Activated T-cell treated with anti-CD3 and anti-CD28 coated beads for 1 hour (primary cell): Measurements from ENCODE around the gene PHF21B.

ENCODE experiments used
- DNase-seq: peaks from one replicate; pipeline ENCODE4 v3.0.0-alpha.2; 2020; ENCODE audit warnings: low read depth

The PHF21B gene

GRCh38 chr22:44956840-44957767 is 52.7 kb downstream of the PHF21B start:
- no peak for DNase-seq

GRCh38 chr22:44955102-44955501 is 54.7 kb downstream of the PHF21B start:
- DNase-seq = no peak

DNA sequence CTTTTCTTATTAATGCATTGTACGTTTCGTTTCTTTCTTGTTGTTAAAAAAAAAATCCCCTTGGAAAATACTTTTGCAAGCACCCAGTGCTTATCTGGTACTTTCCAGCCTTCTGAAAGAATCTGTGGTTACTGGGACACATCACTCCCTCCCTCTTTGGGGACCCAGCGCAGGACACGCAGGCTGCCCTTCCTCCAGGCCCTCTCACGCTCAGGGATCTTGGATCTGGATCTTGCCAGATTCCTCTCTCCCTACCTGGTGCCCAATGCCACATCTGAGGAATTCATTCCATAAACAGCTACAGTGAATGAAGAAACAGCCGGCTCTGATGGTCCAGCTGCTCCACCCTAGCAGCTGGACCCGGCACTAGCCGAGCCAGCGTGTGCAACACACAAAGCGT is 55.7 kb downstream of the PHF21B start:
- DNase-seq = no peak

- no peak for DNase-seq
Observed at GRCh38 chr22:44952863-44953746, 56.7 kb downstream of the PHF21B start.

DNA sequence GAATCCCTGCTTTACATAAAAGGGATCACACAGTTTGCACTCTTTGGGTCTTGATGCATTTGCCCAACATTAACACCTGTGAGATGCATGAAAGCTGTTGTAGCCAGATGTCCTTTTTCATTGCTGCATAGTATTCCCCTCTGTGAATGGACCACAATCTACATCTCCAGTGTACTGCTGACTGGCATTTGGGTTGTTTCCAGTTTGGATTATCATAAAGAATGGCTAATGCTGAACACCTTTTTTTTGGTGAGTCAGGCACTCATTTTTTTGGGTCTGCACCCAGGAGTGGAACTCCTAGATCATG is 58.3 kb downstream of the PHF21B start:
- no peak for DNase-seq

GRCh38 chr22:44950806-44951509 is 58.8 kb downstream of the PHF21B start:
- DNase-seq = no peak

DNA sequence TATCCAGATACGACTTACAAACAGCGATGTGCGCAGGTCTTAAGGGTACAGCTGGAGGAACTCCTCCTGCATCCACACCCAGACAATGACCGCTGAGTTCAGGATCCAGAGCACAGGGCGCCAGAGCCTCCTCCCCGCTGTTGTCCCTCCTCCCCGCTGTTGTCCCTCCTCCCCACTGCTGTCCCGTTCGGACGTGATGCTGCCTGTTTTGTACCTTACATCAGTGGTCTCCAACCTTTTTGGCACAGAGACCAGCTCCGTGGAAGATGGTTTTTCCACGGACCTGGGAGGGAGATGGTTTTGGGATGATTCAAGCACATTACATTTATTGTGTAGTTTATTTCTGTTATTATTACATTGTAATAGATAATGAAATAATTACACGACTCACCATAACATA is 62.0 kb downstream of the PHF21B start:
- no peak for DNase-seq

DNA sequence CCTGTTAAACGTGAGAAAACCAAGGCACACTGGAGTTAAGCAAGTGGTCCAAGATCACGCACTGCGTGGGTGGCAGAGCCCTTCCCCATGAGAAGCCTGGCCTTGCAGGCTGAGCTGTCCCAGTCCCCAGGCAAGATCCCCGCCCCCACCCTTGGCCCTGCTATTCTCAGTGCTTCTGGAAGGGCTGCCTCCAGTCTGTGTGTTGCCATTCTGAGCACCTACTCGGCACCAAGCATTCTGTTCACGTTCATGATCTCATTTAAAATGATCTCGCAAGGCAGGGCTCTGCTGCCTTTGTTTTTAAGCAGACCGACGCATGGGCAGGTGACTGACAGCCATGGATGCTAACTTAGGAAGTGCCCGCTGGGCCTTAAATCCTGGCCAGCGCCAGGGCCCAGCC is 62.8 kb downstream of the PHF21B start:
- no peak for DNase-seq

DNA sequence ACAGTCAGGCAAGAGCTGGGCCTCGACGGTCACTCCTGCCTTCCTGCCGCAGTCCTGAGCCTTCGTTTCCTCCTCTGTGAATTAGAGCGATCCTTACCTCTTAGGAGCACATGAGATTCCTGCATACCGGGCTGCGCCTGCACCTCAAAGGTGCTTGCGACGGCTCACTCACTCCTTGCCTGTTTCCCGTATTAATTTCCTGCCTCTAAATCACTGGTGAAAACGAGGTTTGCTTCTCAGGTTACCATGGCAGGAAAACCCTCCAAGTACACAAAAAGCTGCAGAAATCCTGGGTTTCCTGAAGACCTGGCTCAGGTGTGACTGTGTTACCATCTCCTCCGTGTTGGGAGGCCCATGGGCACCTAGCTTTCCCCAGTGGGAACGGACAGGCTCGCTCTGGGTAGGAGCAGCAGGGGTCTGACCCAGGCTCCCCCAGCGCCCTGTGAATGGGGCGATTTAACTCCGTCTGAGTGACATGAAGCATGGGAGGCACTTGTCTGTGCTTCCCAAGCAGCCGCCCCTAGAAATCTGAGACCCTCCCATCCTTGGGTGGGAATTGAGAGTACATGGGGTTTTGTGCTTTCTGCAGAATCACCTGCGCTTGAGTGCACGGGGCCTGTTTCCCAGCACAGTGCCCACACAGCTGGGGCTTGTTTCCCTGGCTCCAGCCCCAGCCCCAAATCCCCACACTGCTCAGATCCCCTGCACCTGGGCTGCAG is 64.8 kb downstream of the PHF21B start:
- DNase-seq = no peak

DNA sequence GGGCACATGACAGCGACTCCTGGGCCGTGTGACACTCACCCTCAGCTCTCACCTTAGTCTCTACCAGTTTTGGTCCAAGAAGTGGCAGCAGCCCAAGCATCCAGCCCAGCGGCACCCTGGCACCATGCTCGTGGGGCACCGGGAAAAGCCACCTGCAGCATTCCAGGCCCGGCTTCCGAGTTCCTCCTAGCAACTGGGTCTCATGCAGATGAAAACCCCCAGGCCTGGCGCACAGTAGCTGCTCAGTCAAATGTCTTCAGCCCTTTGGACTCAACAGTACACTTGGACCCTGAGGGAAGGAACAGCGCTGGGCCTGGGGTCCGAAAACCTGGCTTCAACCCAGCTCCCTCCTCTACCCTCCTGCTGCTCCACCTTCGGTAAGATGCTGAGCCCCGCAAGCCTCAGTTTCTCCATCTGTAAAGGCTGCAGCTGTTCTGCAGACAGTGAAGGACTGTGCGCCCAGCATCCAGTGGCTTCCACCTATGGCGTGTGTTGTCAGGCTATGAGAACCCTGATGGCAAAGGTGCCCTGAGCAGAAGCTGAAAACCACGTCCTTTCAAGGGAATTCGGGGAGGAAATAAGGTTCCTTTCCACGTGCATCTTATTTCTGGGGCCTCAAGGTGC is 66.0 kb downstream of the PHF21B start:
- no peak for DNase-seq

DNA sequence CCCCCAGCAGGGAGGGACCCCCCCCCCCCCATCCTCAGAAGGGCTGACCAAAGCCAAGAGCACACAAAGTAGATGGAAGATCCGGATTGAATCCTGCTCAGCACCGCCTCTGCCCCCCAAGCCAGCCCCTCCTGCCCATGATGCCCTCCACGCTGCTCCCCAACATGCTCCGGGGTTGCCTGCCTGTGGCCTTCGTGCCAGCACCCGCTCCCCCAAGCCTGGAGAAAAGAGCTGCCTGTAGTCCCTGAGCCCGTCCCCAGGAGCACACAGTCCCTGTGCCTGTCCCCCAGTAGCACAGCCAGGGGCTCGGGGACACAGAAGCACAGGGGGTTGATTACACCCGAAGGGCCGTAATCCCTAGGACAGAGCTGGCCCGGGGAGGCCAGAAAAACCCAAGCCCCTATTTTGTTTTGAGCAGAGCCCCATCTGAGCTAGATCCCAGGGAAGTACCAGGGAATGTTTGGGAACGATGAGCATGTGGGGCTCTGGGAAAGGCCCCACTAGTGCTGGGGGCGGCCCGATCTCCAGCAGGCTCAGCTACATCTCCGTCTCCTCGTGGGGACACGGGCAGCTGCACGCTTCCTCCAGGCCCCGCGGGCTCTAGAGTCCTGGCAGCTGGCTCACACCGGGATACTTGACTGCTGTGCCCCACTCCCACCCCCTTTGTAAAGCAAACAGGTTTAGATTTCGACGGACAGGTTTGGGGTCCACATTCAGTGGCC is 66.7 kb downstream of the PHF21B start:
- no peak for DNase-seq

DNA sequence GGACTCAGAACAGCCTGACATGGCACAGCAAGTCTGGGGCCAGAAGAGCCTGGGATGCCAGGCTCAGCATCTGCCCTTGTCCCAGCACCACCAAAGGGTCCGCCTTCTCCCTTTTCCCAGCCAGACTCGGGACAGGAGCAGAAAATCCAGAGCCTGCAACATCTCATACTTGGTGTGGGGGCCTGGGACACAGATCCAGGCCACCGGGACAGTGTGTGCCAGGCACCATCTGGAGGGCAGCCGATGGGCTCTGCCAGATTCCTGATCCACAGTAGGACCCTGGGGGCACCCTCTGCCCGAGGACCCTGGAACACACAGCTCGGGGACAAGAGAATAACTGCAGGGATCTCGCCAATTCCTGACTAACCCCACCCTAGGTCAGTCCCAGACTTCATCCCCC is 67.7 kb downstream of the PHF21B start:
- no peak for DNase-seq

GRCh38 chr22:44941207-44941606 is 68.6 kb downstream of the PHF21B start:
- DNase-seq = no peak

DNA sequence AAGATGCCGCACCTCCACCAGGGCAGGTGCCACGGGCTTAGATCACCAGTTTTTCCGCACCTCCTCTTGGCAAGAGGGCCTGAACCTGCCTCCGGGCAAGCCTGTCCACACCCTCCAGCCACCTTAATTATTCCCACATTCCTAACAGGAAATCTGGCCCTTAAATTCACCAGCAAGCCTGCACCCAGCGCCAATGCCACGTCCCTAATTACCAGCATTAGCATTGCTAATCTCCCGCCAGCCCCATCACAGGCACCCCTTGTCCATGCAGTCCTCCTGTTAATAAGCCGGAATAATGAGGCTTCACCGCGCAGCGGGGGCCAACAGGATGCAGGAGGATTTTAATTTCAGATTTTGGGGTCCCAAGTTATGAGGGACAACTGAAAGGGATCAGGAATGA is 69.7 kb downstream of the PHF21B start:
- no peak for DNase-seq

- DNase-seq = no peak
Observed at GRCh38 chr22:44939451-44939850, 70.4 kb downstream of the PHF21B start.

DNA sequence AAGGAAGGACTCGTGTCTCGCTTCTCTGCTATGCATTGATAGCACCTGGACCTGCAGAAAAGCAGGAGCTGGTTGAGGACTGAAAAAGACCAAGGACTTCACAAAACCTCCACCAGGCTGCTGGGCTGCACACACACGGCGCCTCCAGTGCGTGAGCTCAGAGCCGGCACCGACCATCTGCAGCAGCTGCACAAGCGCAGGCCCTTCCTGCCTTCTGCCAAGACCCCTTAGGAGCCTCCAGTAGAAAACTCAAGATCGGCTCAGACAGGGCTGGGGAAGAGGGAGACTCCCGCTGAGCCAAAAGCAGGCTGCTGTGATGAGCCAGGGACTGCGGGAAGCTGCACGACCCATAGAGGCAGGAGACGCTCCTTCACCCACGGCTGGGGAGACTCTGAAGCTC is 70.9 kb downstream of the PHF21B start:
- no peak for DNase-seq

DNA sequence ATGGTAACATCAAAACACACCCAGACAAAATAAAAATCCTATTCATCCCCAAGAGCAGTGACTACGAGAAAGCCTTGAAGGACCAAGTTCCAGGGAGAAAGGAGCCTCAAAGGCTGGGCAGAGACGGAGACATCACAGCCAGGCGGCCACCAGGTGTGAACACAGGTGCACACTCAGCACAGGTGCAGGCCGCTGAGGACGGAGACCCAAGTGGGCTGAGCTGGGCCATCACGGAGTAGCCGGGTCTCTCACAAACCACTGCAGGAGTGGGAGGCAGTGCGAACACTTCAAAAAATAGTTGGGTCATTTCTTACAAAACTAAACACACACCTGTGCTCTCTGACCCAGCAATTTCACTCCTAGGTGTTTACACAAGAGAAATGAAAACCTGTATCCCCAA is 72.6 kb downstream of the PHF21B start:
- DNase-seq = no peak

GRCh38 chr22:44936201-44936600 is 73.6 kb downstream of the PHF21B start:
- DNase-seq = no peak

- no peak for DNase-seq
Observed at GRCh38 chr22:44935724-44936123, 74.1 kb downstream of the PHF21B start.

DNA sequence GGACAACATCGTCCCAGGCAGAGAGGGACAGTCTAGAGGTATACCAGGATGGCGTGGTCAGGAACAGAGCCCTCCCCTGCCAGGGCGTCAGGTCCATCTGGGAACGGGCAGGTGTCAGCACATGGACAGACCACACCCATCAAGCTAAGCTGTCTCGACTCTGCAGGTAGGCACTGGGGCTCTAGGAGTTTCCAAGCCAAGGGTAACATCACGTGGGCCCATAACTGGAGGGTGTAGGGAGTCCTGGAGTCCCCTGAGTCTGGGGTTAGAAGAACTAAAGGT is 75.4 kb downstream of the PHF21B start:
- no peak for DNase-seq
